Osteocyte (in vitro differentiated cells): ENCODE data around the gene LARP1B. TPM values are rescaled to one million over a fixed set of nuclear protein-coding genes. Genes with fewer than 3 reads are reported as not detected.
"Not testable (repeated sequence)": the region's sequence is repeated elsewhere in the genome, so short reads cannot be mapped to it uniquely, and the experiment has no call there.

Experiments used
- DNase-seq: peaks from one replicate; pipeline ENCODE4 v3.0.0; 2021; ENCODE audit warnings: mixed read lengths; ENCODE audit not compliant: unreplicated experiment; ENCODE audit errors: extremely low spot score
- H3K27ac Mint-ChIP-seq: one replicate; pipeline ENCODE4 v1.8.0; 2021; ENCODE audit warnings: mild to moderate bottlenecking, mixed read lengths; ENCODE audit not compliant: unreplicated experiment
- H3K27me3 Mint-ChIP-seq: one replicate; pipeline ENCODE4 v1.8.0; 2021; ENCODE audit warnings: mixed read lengths; ENCODE audit not compliant: unreplicated experiment
- H3K36me3 Mint-ChIP-seq: one replicate; pipeline ENCODE4 v1.8.0; 2021; ENCODE audit warnings: mixed read lengths; ENCODE audit not compliant: unreplicated experiment
- H3K4me1 Mint-ChIP-seq: one replicate; pipeline ENCODE4 v1.8.0; 2021; ENCODE audit warnings: mixed read lengths; ENCODE audit not compliant: unreplicated experiment
- H3K4me3 Mint-ChIP-seq: one replicate; pipeline ENCODE4 v1.8.0; 2021; ENCODE audit warnings: mild to moderate bottlenecking, moderate library complexity, mixed read lengths; ENCODE audit not compliant: unreplicated experiment
- H3K9me3 Mint-ChIP-seq: one replicate; pipeline ENCODE4 v1.8.0; 2021; ENCODE audit warnings: mixed read lengths; ENCODE audit not compliant: unreplicated experiment
- CTCF ChIP-seq: fragments of 200-600 bp; sonication (generic); IDR thresholded peaks from 2 replicates; pipeline ENCODE4 v1.5.0; 2021; ENCODE audit warnings: antibody characterized with exemption, mild to moderate bottlenecking, moderate library complexity
- total RNA-seq: library from RNA; stranded (reverse); gene quantifications from 2 replicates; pipeline ENCODE4 v1.2.1, GENCODE V29; 2021

Gene LARP1B
- total RNA-seq, 1 donor from 2014 or later, result 18.6 TPM

- not testable (repeated sequence) for H3K36me3 Mint-ChIP-seq, H3K4me1 Mint-ChIP-seq, H3K9me3 Mint-ChIP-seq, DNase-seq, H3K27me3 Mint-ChIP-seq, H3K4me3 Mint-ChIP-seq, H3K27ac Mint-ChIP-seq
- TF ChIP-seq CTCF, result peak; percentile 26
These were observed 9.9 kb upstream of the LARP1B start for GRCh38 chr4:128051229-128051628.

GRCh38 chr4:128054907-128055306 is 6.2 kb upstream of the LARP1B start:
- not testable (repeated sequence) for H3K27ac Mint-ChIP-seq, H3K27me3 Mint-ChIP-seq, H3K9me3 Mint-ChIP-seq, H3K4me3 Mint-ChIP-seq, H3K4me1 Mint-ChIP-seq, H3K36me3 Mint-ChIP-seq
- peak; percentile 42 for DNase-seq

- H3K36me3 Mint-ChIP-seq, H3K4me1 Mint-ChIP-seq, H3K27ac Mint-ChIP-seq, H3K27me3 Mint-ChIP-seq, H3K4me3 Mint-ChIP-seq, H3K9me3 Mint-ChIP-seq: not testable (repeated sequence)
- DNase-seq, result peak; percentile 7
These were observed 5.5 kb upstream of the LARP1B start for GRCh38 chr4:128055441-128056206.

- Mint-ChIP-seq H3K9me3 (no peaks in the 10 kb centered on the region), H3K27me3 (no peaks in the 10 kb centered on the region), H3K4me3 (no peak overlapping the region), H3K36me3 (no peaks in the 10 kb centered on the region), H3K27ac (no peak overlapping the region), H3K4me1 (peaks cover 5% of the 10 kb centered on the region)
- TF ChIP-seq CTCF, result no peak
- DNase-seq, result peak; percentile 2
These were observed 4.7 kb upstream of the LARP1B start for GRCh38 chr4:128056396-128056795.

- peak overlapping the region; percentile 89 for H3K27ac Mint-ChIP-seq
- H3K4me1 Mint-ChIP-seq, result peaks cover 22% of the 10 kb centered on the region
- no peak for TF ChIP-seq CTCF
- no peaks in the 10 kb centered on the region for H3K9me3 Mint-ChIP-seq
- H3K27me3 Mint-ChIP-seq, result no peaks in the 10 kb centered on the region
- DNase-seq, result peak; percentile 10
- H3K36me3 Mint-ChIP-seq, result no peaks in the 10 kb centered on the region
- peak overlapping the region; percentile 78 for H3K4me3 Mint-ChIP-seq
These were observed 902 bp upstream of the LARP1B start for GRCh38 chr4:128060121-128060698.
